ENCODE data around the gene NOXA1. TPM values are rescaled to one million over a fixed set of nuclear protein-coding genes. Genes with fewer than 3 reads are reported as not detected.

The NOXA1 gene
- polyA plus RNA-seq, 4 donors: 8.0 to 38.0 (median 20.7) TPM

Other genes with a start within 250 kb of the NOXA1 start
- gene ANAPC2, start 234.8 kb upstream of the NOXA1 start, polyA plus RNA-seq: 10 to 100 TPM; 20.0 to 44.2 (median 37.0) TPM
- 100 to 1,000 TPM in 2 of 4 donors, 10 to 100 TPM in 2; 68.9 to 146 (median 103) TPM for gene SSNA1, start 234.7 kb upstream of the NOXA1 start, polyA plus RNA-seq
- 10 to 100 TPM; 34.1 to 98.4 (median 65.9) TPM for gene TPRN, start 222.7 kb upstream of the NOXA1 start, polyA plus RNA-seq
- 10 to 100 TPM; 33.0 to 38.2 (median 35.0) TPM for gene TMEM203, start 217.7 kb upstream of the NOXA1 start, polyA plus RNA-seq
- 10 to 100 TPM in 2 of 4 donors, 1 to 10 TPM in 2; 9.2 to 15.3 (median 12.1) TPM for gene NDOR1, start 217.7 kb upstream of the NOXA1 start, polyA plus RNA-seq
- gene RNF208, start 201.2 kb upstream of the NOXA1 start, polyA plus RNA-seq: 10 to 100 TPM in 1 of 4 donors, 1 to 10 TPM in 3; 2.7 to 10.8 (median 8.3) TPM
- gene CYSRT1, start 198.2 kb upstream of the NOXA1 start, polyA plus RNA-seq: 10 to 100 TPM in 1 of 4 donors, 1 to 10 TPM in 1, under 1 TPM in 2; 0.57 to 70.0 (median 1.5) TPM
- gene RNF224, start 195.9 kb upstream of the NOXA1 start, polyA plus RNA-seq: 10 to 100 TPM in 1 of 4 donors, under 1 TPM in 1, not detected in 2; 0.03 to 83.7 TPM
- gene SLC34A3, start 192.5 kb upstream of the NOXA1 start, polyA plus RNA-seq: 10 to 100 TPM in 1 of 4 donors, under 1 TPM in 3; 0.21 to 30.3 (median 0.85) TPM
- 100 to 1,000 TPM; 365 to 445 (median 372) TPM for gene TUBB4B, start 182.1 kb upstream of the NOXA1 start, polyA plus RNA-seq
- 1 to 10 TPM in 1 of 4 donors, not detected in 3; 3.9 TPM for gene STPG3, start 172.1 kb upstream of the NOXA1 start, polyA plus RNA-seq
- gene NELFB, start 168.1 kb upstream of the NOXA1 start, polyA plus RNA-seq: 10 to 100 TPM; 34.7 to 62.5 (median 40.1) TPM
- gene TOR4A, start 145.7 kb upstream of the NOXA1 start, polyA plus RNA-seq: 10 to 100 TPM in 2 of 4 donors, 1 to 10 TPM in 2; 3.4 to 21.5 (median 15.4) TPM
- 10 to 100 TPM in 2 of 4 donors, 1 to 10 TPM in 2; 3.2 to 39.9 (median 8.9) TPM for gene NRARP, start 121.1 kb upstream of the NOXA1 start, polyA plus RNA-seq
- 10 to 100 TPM; 15.0 to 47.8 (median 32.4) TPM for gene EXD3, start 231 bp upstream of the NOXA1 start, polyA plus RNA-seq
- gene ENTPD8, start 18.0 kb downstream of the NOXA1 start, polyA plus RNA-seq: 10 to 100 TPM; 15.9 to 85.4 (median 40.8) TPM
- gene NSMF, start 35.9 kb downstream of the NOXA1 start, polyA plus RNA-seq: 10 to 100 TPM; 25.4 to 76.9 (median 45.6) TPM
- 1 to 10 TPM; 2.9 to 8.8 (median 3.3) TPM for gene PNPLA7, start 127.0 kb downstream of the NOXA1 start, polyA plus RNA-seq
- 100 to 1,000 TPM in 2 of 4 donors, 10 to 100 TPM in 2; 33.7 to 166 (median 109) TPM for gene MRPL41, start 128.5 kb downstream of the NOXA1 start, polyA plus RNA-seq
- 10 to 100 TPM; 22.5 to 36.7 (median 31.5) TPM for gene DPH7, start 155.5 kb downstream of the NOXA1 start, polyA plus RNA-seq
- 10 to 100 TPM; 14.1 to 17.7 (median 17.0) TPM for gene ZMYND19, start 167.1 kb downstream of the NOXA1 start, polyA plus RNA-seq
- gene ARRDC1, start 182.3 kb downstream of the NOXA1 start, polyA plus RNA-seq: 100 to 1,000 TPM in 2 of 4 donors, 10 to 100 TPM in 2; 63.4 to 236 (median 123) TPM
- 10 to 100 TPM; 35.2 to 53.9 (median 39.1) TPM for gene EHMT1, start 195.6 kb downstream of the NOXA1 start, polyA plus RNA-seq